HEK293 (cell line): ENCODE measurements around the gene MLLT10.

ENCODE experiments used
- GLIS1 ChIP-seq: fragments of 450-650 bp; formaldehyde crosslinking; IDR thresholded peaks from 2 replicates; pipeline ENCODE4 v1.5.1; 2016; ENCODE audit warnings: missing biosample characterization, missing genetic modification characterization
- KLF7 ChIP-seq: fragments of 450-650 bp; formaldehyde crosslinking; IDR thresholded peaks from 2 replicates; pipeline ENCODE4 v1.5.1; 2016; ENCODE audit warnings: missing biosample characterization, missing genetic modification characterization, borderline replicate concordance
- MEIS1 ChIP-seq: sonication (generic); formaldehyde crosslinking; IDR thresholded peaks from 2 replicates; pipeline ENCODE4 v1.8.1; 2022; ENCODE audit warnings: missing genetic modification reagents, mild to moderate bottlenecking, borderline replicate concordance
- MYNN ChIP-seq: fragments of 450-650 bp; formaldehyde crosslinking; IDR thresholded peaks from 2 replicates; pipeline ENCODE4 v1.5.1; 2016; ENCODE audit warnings: missing biosample characterization, missing genetic modification characterization, borderline replicate concordance
- OVOL3 ChIP-seq: fragments of 450-650 bp; formaldehyde crosslinking; IDR thresholded peaks from 2 replicates; pipeline ENCODE4 v1.5.1; 2016; ENCODE audit warnings: missing biosample characterization, missing genetic modification characterization
- PRDM1 ChIP-seq: fragments of 450-650 bp; formaldehyde crosslinking; IDR thresholded peaks from 2 replicates; pipeline ENCODE4; 2016; ENCODE audit warnings: missing biosample characterization, missing genetic modification characterization
- SETDB1 ChIP-seq: IDR thresholded peaks from one replicate; pipeline ENCODE4 v1.6.1; 2017; ENCODE audit warnings: mild to moderate bottlenecking, low read length, moderate library complexity, mixed read lengths; ENCODE audit not compliant: insufficient read length
- SP7 ChIP-seq: fragments of 450-650 bp; formaldehyde crosslinking; IDR thresholded peaks from 2 replicates; pipeline ENCODE4 v1.5.1; 2016; ENCODE audit warnings: missing biosample characterization, missing genetic modification characterization
- WT1 ChIP-seq: fragments of 450-650 bp; formaldehyde crosslinking; IDR thresholded peaks from 2 replicates; pipeline ENCODE4 v1.5.1; 2016; ENCODE audit warnings: missing biosample characterization, missing genetic modification characterization
- ZBTB17 ChIP-seq: fragments of 450-650 bp; formaldehyde crosslinking; IDR thresholded peaks from 2 replicates; pipeline ENCODE4 v1.5.1; 2016; ENCODE audit warnings: missing biosample characterization, missing genetic modification characterization
- ZNF114 ChIP-seq: fragments of 450-650 bp; formaldehyde crosslinking; IDR thresholded peaks from 2 replicates; pipeline ENCODE4 v1.5.0; 2017; ENCODE audit warnings: missing biosample characterization, missing genetic modification characterization
- ZNF132 ChIP-seq: fragments of 450-650 bp; formaldehyde crosslinking; IDR thresholded peaks from 2 replicates; pipeline ENCODE4 v1.5.1; 2017; ENCODE audit warnings: missing biosample characterization, missing genetic modification characterization, borderline replicate concordance
- ZNF138 ChIP-seq: fragments of 450-650 bp; formaldehyde crosslinking; IDR thresholded peaks from 2 replicates; pipeline ENCODE4 v1.5.1; 2016; ENCODE audit warnings: missing biosample characterization, missing genetic modification characterization, borderline replicate concordance
- ZNF146 ChIP-seq: fragments of 450-650 bp; formaldehyde crosslinking; IDR thresholded peaks from 2 replicates; pipeline ENCODE4 v1.5.1; 2016; ENCODE audit warnings: missing biosample characterization, missing genetic modification characterization
- ZNF24 ChIP-seq: fragments of 450-650 bp; formaldehyde crosslinking; IDR thresholded peaks from 2 replicates; pipeline ENCODE4 v1.5.1; 2016; ENCODE audit warnings: missing biosample characterization, missing genetic modification characterization
- ZNF266 ChIP-seq: fragments of 450-650 bp; formaldehyde crosslinking; IDR thresholded peaks from 2 replicates; pipeline ENCODE4 v1.5.1; 2016; ENCODE audit warnings: missing biosample characterization, missing genetic modification characterization, low read depth
- ZNF274 ChIP-seq, 2 experiments: fragments of 200-500 bp in 1 of 2; fragments of 450-650 bp in 1 of 2; sonication (Bioruptor generic) in 1 of 2; formaldehyde crosslinking in 1 of 2; IDR thresholded peaks; 2 replicates each; pipeline versions ENCODE4 v1.5.1 to v1.6.1; 2014 to 2016; ENCODE audit warnings: borderline replicate concordance in 1 of 2, inconsistent platforms in 1 of 2, low read length in 1 of 2, missing biosample characterization in 1 of 2, missing genetic modification characterization in 1 of 2
- ZNF302 ChIP-seq: fragments of 450-650 bp; formaldehyde crosslinking; IDR thresholded peaks from 2 replicates; pipeline ENCODE4 v1.5.1; 2016; ENCODE audit warnings: missing biosample characterization, missing genetic modification characterization, low read depth
- ZNF311 ChIP-seq: fragments of 450-650 bp; formaldehyde crosslinking; IDR thresholded peaks from 2 replicates; pipeline ENCODE4 v1.5.1; 2017; ENCODE audit warnings: missing biosample characterization, missing genetic modification characterization, borderline replicate concordance
- ZNF341 ChIP-seq: fragments of 450-650 bp; formaldehyde crosslinking; IDR thresholded peaks from 2 replicates; pipeline ENCODE4; 2016; ENCODE audit warnings: low read depth, missing biosample characterization, missing genetic modification characterization
- ZNF366 ChIP-seq: fragments of 450-650 bp; formaldehyde crosslinking; conservative IDR thresholded peaks from 2 replicates; pipeline ENCODE4 v1.5.1; 2016; ENCODE audit warnings: missing biosample characterization, missing genetic modification characterization
- ZNF426 ChIP-seq: fragments of 450-650 bp; formaldehyde crosslinking; IDR thresholded peaks from 2 replicates; pipeline ENCODE4 v1.5.1; 2017; ENCODE audit warnings: missing biosample characterization, missing genetic modification characterization, mild to moderate bottlenecking, inconsistent platforms, moderate library complexity
- ZNF473 ChIP-seq: fragments of 450-650 bp; formaldehyde crosslinking; IDR thresholded peaks from 2 replicates; pipeline ENCODE4 v1.5.1; 2017; ENCODE audit warnings: missing biosample characterization, missing genetic modification characterization
- ZNF514 ChIP-seq: fragments of 450-650 bp; formaldehyde crosslinking; IDR thresholded peaks from 2 replicates; pipeline ENCODE4 v1.5.1; 2016; ENCODE audit warnings: missing biosample characterization, missing genetic modification characterization
- ZNF596 ChIP-seq: fragments of 450-650 bp; IDR thresholded peaks from 2 replicates; pipeline ENCODE4 v1.5.0; 2018; ENCODE audit warnings: missing biosample characterization, mild to moderate bottlenecking, missing genetic modification characterization, moderate library complexity
- TF ChIP-seq, protein P1 (sequence below): fragments of 450-650 bp; formaldehyde crosslinking; conservative IDR thresholded peaks from 2 replicates; pipeline ENCODE4 v1.5.1; 2016; ENCODE audit warnings: low read depth, missing biosample characterization, missing genetic modification characterization
- TF ChIP-seq, protein P2 (sequence below): fragments of 450-650 bp; formaldehyde crosslinking; IDR thresholded peaks from 2 replicates; pipeline ENCODE4 v1.5.1; 2017; ENCODE audit warnings: missing biosample characterization, missing genetic modification characterization
- TF ChIP-seq, protein P3 (sequence below): fragments of 450-650 bp; formaldehyde crosslinking; IDR thresholded peaks from 2 replicates; pipeline ENCODE4 v1.5.1; 2016; ENCODE audit warnings: missing biosample characterization, missing genetic modification characterization, borderline replicate concordance

The MLLT10 gene

DNA sequence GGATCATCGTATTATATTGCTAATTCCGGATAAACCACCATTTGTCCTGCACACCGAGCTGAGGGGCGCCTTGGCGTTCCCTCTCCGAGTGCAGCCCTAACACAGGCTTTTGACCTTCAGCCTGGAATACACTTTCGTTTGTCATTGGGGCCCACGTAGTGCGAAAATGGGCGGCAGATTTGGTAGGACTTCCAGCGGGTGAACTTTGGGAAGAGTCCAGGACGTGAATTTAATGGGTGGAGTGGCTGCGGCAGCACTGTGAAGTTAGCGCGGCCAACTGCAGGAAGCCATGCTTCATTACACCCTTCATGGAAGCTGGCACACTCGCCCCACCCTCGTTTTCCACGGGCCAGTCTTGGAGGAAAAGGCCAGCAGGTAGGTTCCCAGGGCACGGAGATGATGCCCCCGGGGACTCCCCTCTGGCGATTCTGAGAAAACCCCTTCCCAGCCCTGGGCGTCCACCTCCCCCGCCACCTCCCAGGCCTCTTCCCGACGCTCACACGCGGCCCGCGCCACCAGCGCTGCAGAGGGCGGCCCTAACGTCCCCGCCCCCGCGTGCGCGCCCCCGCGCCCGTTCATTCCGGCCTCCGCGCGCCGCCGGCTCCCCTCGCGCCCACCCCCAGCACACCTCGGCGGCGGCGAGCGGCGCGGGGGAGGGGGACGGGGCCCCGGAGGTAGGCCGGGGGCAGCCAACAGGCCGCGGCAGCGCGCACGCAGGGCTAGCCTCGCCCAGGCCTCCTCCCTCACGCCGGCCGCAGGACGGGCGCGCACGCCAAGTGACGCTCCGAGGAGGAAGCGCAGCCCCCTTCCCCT lies at the start of gene MLLT10 (continued):
- TF ChIP-seq ZNF138 (no peak), ZNF146 (no peak), ZNF302 (tag by site-specific recombination) (no peak), ZNF132 (tag by site-specific recombination) (no peak), ZNF24 (tag by site-specific recombination) (peak; percentile 70; the same call in 1 of the 2 replicates), ZNF366 (tag by site-specific recombination) (peak; percentile 41; the same call in 1 of the 2 replicates), ZNF596 (tag by site-specific recombination) (no peak), ZNF514 (no peak), MEIS1 (no peak), ZNF426 (tag by site-specific recombination) (no peak), ZNF274 (IDR thresholded peaks at IDR 0.05; ENCODE audit: low read length) (no peak), ZNF274 (tag by site-specific recombination; IDR thresholded peaks at IDR 0.05; ENCODE audit: borderline replicate concordance) (no peak), GLIS1 (tag by site-specific recombination) (peak; percentile 89), ZBTB17 (tag by site-specific recombination) (peak; percentile 88), SP7 (tag by site-specific recombination) (peak; percentile 83), KLF7 (tag by site-specific recombination) (peak; percentile 80), MYNN (tag by site-specific recombination) (no peak), OVOL3 (tag by site-specific recombination) (0 out of 2 replicates have a peak, but pooled peaks have one; percentile 20), SETDB1 (no peak), ZNF114 (tag by site-specific recombination) (no peak), ZNF266 (no peak), ZNF311 (tag by site-specific recombination) (no peak), WT1 (0 out of 2 replicates have a peak, but pooled peaks have one; percentile 30), ZNF341 (tag by site-specific recombination) (peak; percentile 94), PRDM1 (tag by site-specific recombination) (no peak), ZNF473 (tag by site-specific recombination) (no peak)
- TF ChIP-seq, protein P1, sequence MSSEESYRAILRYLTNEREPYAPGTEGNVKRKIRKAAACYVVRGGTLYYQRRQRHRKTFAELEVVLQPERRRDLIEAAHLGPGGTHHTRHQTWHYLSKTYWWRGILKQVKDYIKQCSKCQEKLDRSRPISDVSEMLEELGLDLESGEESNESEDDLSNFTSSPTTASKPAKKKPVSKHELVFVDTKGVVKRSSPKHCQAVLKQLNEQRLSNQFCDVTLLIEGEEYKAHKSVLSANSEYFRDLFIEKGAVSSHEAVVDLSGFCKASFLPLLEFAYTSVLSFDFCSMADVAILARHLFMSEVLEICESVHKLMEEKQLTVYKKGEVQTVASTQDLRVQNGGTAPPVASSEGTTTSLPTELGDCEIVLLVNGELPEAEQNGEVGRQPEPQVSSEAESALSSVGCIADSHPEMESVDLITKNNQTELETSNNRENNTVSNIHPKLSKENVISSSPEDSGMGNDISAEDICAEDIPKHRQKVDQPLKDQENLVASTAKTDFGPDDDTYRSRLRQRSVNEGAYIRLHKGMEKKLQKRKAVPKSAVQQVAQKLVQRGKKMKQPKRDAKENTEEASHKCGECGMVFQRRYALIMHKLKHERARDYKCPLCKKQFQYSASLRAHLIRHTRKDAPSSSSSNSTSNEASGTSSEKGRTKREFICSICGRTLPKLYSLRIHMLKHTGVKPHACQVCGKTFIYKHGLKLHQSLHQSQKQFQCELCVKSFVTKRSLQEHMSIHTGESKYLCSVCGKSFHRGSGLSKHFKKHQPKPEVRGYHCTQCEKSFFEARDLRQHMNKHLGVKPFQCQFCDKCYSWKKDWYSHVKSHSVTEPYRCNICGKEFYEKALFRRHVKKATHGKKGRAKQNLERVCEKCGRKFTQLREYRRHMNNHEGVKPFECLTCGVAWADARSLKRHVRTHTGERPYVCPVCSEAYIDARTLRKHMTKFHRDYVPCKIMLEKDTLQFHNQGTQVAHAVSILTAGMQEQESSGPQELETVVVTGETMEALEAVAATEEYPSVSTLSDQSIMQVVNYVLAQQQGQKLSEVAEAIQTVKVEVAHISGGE (tag by site-specific recombination) = 0 out of 2 replicates have a peak, but pooled peaks have one; percentile 24
- TF ChIP-seq, protein P2, sequence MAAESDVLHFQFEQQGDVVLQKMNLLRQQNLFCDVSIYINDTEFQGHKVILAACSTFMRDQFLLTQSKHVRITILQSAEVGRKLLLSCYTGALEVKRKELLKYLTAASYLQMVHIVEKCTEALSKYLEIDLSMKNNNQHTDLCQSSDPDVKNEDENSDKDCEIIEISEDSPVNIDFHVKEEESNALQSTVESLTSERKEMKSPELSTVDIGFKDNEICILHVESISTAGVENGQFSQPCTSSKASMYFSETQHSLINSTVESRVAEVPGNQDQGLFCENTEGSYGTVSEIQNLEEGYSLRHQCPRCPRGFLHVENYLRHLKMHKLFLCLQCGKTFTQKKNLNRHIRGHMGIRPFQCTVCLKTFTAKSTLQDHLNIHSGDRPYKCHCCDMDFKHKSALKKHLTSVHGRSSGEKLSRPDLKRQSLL = no peak
- TF ChIP-seq, protein P3, sequence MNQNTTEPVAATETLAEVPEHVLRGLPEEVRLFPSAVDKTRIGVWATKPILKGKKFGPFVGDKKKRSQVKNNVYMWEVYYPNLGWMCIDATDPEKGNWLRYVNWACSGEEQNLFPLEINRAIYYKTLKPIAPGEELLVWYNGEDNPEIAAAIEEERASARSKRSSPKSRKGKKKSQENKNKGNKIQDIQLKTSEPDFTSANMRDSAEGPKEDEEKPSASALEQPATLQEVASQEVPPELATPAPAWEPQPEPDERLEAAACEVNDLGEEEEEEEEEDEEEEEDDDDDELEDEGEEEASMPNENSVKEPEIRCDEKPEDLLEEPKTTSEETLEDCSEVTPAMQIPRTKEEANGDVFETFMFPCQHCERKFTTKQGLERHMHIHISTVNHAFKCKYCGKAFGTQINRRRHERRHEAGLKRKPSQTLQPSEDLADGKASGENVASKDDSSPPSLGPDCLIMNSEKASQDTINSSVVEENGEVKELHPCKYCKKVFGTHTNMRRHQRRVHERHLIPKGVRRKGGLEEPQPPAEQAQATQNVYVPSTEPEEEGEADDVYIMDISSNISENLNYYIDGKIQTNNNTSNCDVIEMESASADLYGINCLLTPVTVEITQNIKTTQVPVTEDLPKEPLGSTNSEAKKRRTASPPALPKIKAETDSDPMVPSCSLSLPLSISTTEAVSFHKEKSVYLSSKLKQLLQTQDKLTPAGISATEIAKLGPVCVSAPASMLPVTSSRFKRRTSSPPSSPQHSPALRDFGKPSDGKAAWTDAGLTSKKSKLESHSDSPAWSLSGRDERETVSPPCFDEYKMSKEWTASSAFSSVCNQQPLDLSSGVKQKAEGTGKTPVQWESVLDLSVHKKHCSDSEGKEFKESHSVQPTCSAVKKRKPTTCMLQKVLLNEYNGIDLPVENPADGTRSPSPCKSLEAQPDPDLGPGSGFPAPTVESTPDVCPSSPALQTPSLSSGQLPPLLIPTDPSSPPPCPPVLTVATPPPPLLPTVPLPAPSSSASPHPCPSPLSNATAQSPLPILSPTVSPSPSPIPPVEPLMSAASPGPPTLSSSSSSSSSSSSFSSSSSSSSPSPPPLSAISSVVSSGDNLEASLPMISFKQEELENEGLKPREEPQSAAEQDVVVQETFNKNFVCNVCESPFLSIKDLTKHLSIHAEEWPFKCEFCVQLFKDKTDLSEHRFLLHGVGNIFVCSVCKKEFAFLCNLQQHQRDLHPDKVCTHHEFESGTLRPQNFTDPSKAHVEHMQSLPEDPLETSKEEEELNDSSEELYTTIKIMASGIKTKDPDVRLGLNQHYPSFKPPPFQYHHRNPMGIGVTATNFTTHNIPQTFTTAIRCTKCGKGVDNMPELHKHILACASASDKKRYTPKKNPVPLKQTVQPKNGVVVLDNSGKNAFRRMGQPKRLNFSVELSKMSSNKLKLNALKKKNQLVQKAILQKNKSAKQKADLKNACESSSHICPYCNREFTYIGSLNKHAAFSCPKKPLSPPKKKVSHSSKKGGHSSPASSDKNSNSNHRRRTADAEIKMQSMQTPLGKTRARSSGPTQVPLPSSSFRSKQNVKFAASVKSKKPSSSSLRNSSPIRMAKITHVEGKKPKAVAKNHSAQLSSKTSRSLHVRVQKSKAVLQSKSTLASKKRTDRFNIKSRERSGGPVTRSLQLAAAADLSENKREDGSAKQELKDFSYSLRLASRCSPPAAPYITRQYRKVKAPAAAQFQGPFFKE = no peak
